ENCODE data around the gene GRID1. TPM values are rescaled to one million over a fixed set of nuclear protein-coding genes. Genes with fewer than 3 reads are reported as not detected.

GRID1 gene
- polyA plus RNA-seq, 4 donors, result 0.27 to 1.1 (median 0.40) TPM; not detected in 1

DNA sequence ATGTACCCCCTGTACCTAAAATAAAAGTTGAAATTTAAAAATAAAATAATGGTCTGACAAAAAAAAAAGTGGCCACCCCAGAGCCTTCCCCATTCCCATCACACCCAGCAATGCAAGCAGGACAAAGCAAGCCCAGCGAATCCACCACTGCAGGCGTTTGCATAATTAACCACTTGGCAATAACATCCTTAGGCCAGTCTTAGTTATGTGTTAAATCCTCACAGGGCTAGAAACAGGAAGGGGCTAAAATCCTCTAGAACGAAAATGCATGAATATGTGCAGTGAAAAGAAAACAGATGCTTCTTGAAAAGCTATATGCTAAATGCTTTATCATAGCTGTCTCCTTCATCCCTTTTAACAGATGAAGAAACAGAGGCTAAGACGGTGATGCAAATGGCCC lies 229.7 kb downstream of the GRID1 start:
- 82 to 83% (median 83%) methylated on average over 4 of the region's 4 CpGs for WGBS, 3 donors
- Histone ChIP-seq H3K9me3 (ENCODE audit: control insufficient read depth in 2 of 2, insufficient read depth in 1 of 2, low read depth in 1 of 2, low read length in 1 of 2) (no peaks in the 10 kb centered on the region), H3K4me3 (ENCODE audit: low read depth in 1 of 3, low read length in 3 of 3) (no peak overlapping the region), H3K4me1 (ENCODE audit: control insufficient read depth in 3 of 3, insufficient read depth in 2 of 3, low read depth in 1 of 3, low read length in 2 of 3) (no peaks in the 10 kb centered on the region), H3K27ac (ENCODE audit: low read depth in 1 of 3, low read length in 2 of 3) (no peak overlapping the region), H3K27me3 (ENCODE audit: control insufficient read depth in 3 of 3, insufficient read depth in 3 of 3, low read length in 3 of 3) (no peaks in the 10 kb centered on the region), H3K36me3 (ENCODE audit: control insufficient read depth in 3 of 3, insufficient read depth in 2 of 3, low read depth in 1 of 3, low read length in 3 of 3) (no peaks in the 10 kb centered on the region)
- no peak for FAIRE-seq
- DNase-seq, result no peak

DNA sequence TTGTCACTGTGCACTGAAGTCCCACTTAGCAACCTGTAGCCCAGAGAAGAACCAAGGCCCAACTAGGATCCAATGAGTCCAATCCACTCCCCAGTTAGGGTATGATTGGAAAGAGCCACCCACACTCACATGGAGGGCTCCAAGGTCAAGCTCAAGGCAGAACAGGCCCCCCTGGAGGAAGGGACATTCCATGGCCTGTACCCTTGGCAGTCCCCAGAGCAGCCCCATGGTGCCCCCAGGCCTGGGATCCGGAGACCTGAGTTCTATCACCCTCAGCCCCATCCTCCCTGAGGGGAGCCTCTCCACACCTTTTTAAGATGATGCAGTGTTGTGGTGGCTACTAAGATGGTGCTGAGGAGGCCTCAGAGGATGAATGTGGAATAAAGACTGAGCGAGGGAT lies 231.4 kb downstream of the GRID1 start:
- no peaks in the 10 kb centered on the region for H3K27me3 ChIP-seq (ENCODE audit: control insufficient read depth in 3 of 3, insufficient read depth in 3 of 3, low read length in 3 of 3)
- WGBS, 3 donors, result 89 to 95% (median 90%) methylated on average over 2 of the region's 2 CpGs
- H3K36me3 ChIP-seq (ENCODE audit: control insufficient read depth in 3 of 3, insufficient read depth in 2 of 3, low read depth in 1 of 3, low read length in 3 of 3), result no peaks in the 10 kb centered on the region
- H3K4me3 ChIP-seq (ENCODE audit: low read depth in 1 of 3, low read length in 3 of 3), result no peak overlapping the region
- peaks cover 0 to 6% of the 10 kb centered on the region in 2 donors for H3K9me3 ChIP-seq (ENCODE audit: control insufficient read depth in 2 of 2, insufficient read depth in 1 of 2, low read depth in 1 of 2, low read length in 1 of 2)
- DNase-seq (no peak), FAIRE-seq (no peak)
- no peak overlapping the region for H3K27ac ChIP-seq (ENCODE audit: low read depth in 1 of 3, low read length in 2 of 3)
- H3K4me1 ChIP-seq (ENCODE audit: control insufficient read depth in 3 of 3, insufficient read depth in 2 of 3, low read depth in 1 of 3, low read length in 2 of 3), result no peaks in the 10 kb centered on the region

DNA sequence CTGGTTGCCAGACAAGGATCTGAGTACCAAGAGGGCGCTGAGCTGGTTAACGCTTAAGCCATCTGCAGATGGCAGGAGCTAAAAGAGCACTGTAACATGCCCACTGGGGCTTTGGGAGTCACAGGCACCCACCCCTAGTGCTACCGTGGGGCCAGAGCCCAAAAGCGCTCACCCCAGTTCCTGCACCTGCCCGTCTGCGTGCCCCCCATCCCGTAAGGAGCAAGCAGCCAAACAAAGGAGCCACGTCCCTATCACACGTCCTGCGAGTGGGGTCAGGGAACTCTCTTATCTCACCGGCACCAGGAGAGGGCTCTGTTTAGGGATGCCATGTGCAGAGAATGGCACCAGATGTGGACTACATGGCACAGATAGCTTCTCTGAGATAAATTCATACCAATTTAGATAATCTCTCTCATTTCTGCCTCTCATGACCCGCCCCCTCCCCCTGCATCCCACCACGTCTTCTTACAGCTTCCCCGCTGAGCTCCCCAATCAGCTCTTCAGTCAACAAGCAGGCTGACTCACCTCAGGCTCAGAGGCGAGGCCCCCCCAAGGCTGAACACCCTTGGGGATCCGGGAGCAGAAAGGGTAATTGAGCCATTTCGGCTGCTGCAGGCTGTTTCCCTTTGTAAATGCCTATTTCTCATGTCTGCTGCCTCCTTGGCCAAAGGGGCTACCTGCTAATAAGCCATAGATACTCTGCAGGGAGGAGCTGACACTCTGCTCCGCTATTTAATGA lies 235.7 kb downstream of the GRID1 start:
- 86 to 90% (median 87%) methylated on average over 18 of the region's 18 CpGs for WGBS, 3 donors
- Histone ChIP-seq H3K4me1 (ENCODE audit: control insufficient read depth in 3 of 3, insufficient read depth in 2 of 3, low read depth in 1 of 3, low read length in 2 of 3) (no peaks in the 10 kb centered on the region), H3K27ac (ENCODE audit: low read depth in 1 of 3, low read length in 2 of 3) (no peak overlapping the region), H3K36me3 (ENCODE audit: control insufficient read depth in 3 of 3, insufficient read depth in 2 of 3, low read depth in 1 of 3, low read length in 3 of 3) (no peaks in the 10 kb centered on the region), H3K4me3 (ENCODE audit: low read depth in 1 of 3, low read length in 3 of 3) (no peak overlapping the region), H3K9me3 (ENCODE audit: control insufficient read depth in 2 of 2, insufficient read depth in 1 of 2, low read depth in 1 of 2, low read length in 1 of 2) (peaks cover 0 to 10% of the 10 kb centered on the region in 2 donors), H3K27me3 (ENCODE audit: control insufficient read depth in 3 of 3, insufficient read depth in 3 of 3, low read length in 3 of 3) (no peaks in the 10 kb centered on the region)
- DNase-seq, result no peak
- no peak for FAIRE-seq

DNA sequence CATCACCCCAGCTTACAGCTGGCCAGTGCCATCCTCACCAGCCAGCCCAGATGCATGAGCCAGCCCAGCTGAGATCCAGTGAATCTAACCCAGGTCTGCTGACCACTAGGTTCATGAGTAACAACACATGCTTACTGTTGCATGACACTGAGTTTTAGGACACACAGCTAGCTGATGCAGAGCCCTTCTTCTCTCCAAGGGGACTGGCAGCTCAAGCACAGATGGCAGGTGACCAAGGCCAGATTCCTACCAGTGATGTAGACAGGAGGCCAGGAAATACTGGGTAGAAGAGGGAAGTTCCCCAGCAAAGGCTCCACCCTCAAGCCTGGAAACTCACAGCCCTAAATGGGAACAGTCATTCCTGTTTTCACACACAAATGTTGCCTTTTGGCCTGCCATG lies 236.6 kb downstream of the GRID1 start:
- no peak overlapping the region for H3K4me3 ChIP-seq (ENCODE audit: low read depth in 1 of 3, low read length in 3 of 3)
- H3K9me3 ChIP-seq (ENCODE audit: control insufficient read depth in 2 of 2, insufficient read depth in 1 of 2, low read depth in 1 of 2, low read length in 1 of 2), result peaks cover 0 to 10% of the 10 kb centered on the region in 2 donors
- H3K4me1 ChIP-seq (ENCODE audit: control insufficient read depth in 3 of 3, insufficient read depth in 2 of 3, low read depth in 1 of 3, low read length in 2 of 3), result no peaks in the 10 kb centered on the region
- FAIRE-seq, result no peak
- H3K27me3 ChIP-seq (ENCODE audit: control insufficient read depth in 3 of 3, insufficient read depth in 3 of 3, low read length in 3 of 3), result no peaks in the 10 kb centered on the region
- no peak overlapping the region for H3K27ac ChIP-seq (ENCODE audit: low read depth in 1 of 3, low read length in 2 of 3)
- no peaks in the 10 kb centered on the region for H3K36me3 ChIP-seq (ENCODE audit: control insufficient read depth in 3 of 3, insufficient read depth in 2 of 3, low read depth in 1 of 3, low read length in 3 of 3)
- DNase-seq, result no peak

DNA sequence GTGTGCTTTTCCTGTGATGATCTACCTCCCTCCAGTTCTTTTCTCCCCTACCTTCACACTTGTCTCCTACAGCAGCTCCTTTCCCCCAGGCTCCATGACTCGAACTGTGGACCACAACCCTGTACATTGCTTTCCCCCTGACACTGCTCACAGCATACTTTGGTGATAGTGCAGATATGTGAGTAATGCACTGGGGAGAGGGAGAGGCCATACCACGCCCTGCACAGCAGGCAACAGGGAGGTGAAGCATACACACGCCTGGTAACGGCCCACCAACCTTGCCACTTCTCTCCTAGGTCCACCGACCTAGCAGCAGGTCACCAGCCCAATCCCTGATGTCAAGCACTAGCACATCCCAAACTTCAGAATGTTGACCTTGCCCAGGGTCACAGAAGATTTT lies 238.2 kb downstream of the GRID1 start:
- Histone ChIP-seq H3K27me3 (ENCODE audit: control insufficient read depth in 3 of 3, insufficient read depth in 3 of 3, low read length in 3 of 3) (no peaks in the 10 kb centered on the region), H3K27ac (ENCODE audit: low read depth in 1 of 3, low read length in 2 of 3) (no peak overlapping the region), H3K4me1 (ENCODE audit: control insufficient read depth in 3 of 3, insufficient read depth in 2 of 3, low read depth in 1 of 3, low read length in 2 of 3) (no peaks in the 10 kb centered on the region), H3K9me3 (ENCODE audit: control insufficient read depth in 2 of 2, insufficient read depth in 1 of 2, low read depth in 1 of 2, low read length in 1 of 2) (peaks cover 0 to 10% of the 10 kb centered on the region in 2 donors), H3K4me3 (ENCODE audit: low read depth in 1 of 3, low read length in 3 of 3) (no peak overlapping the region), H3K36me3 (ENCODE audit: control insufficient read depth in 3 of 3, insufficient read depth in 2 of 3, low read depth in 1 of 3, low read length in 3 of 3) (no peaks in the 10 kb centered on the region)
- DNase-seq, result no peak
- no peak for FAIRE-seq
- WGBS, 3 donors, result 40 to 65% (median 56%) methylated on average over 5 of the region's 5 CpGs

DNA sequence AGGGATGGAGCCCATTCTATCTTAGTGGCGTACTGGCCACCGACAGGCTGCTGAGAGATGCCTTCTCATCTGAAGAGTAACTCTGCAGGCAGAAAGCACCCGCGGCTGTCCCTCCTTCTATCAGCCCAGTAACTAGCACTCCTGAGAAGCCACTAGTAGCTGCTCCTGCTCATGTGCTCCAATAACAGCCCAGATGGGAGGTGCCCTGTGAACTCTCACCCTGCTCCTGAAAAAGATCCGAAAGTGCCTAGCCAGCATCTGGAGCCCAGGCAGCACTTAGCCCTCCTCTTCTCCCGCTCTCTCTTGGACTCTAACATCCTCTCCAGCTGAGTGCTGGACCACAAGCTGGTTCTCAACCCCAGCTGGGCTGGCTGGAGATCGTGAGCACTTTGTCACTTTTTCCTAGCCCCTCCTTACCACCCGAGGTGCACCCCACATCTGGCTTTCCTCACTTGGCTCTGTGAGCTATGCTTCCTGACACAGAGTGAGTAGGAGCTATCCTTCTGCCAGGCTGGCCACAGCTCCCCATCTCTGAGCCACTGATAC lies 239.2 kb downstream of the GRID1 start:
- Histone ChIP-seq H3K27ac (ENCODE audit: low read depth in 1 of 3, low read length in 2 of 3) (no peak overlapping the region), H3K36me3 (ENCODE audit: control insufficient read depth in 3 of 3, insufficient read depth in 2 of 3, low read depth in 1 of 3, low read length in 3 of 3) (no peaks in the 10 kb centered on the region), H3K4me1 (ENCODE audit: control insufficient read depth in 3 of 3, insufficient read depth in 2 of 3, low read depth in 1 of 3, low read length in 2 of 3) (no peaks in the 10 kb centered on the region), H3K27me3 (ENCODE audit: control insufficient read depth in 3 of 3, insufficient read depth in 3 of 3, low read length in 3 of 3) (no peaks in the 10 kb centered on the region), H3K4me3 (ENCODE audit: low read depth in 1 of 3, low read length in 3 of 3) (no peak overlapping the region), H3K9me3 (ENCODE audit: control insufficient read depth in 2 of 2, insufficient read depth in 1 of 2, low read depth in 1 of 2, low read length in 1 of 2) (peaks cover 0 to 10% of the 10 kb centered on the region in 2 donors)
- DNase-seq, result no peak
- WGBS, 3 donors, result 61 to 68% (median 64%) methylated on average over 7 to 8 of the region's 8 CpGs
- no peak for FAIRE-seq

DNA sequence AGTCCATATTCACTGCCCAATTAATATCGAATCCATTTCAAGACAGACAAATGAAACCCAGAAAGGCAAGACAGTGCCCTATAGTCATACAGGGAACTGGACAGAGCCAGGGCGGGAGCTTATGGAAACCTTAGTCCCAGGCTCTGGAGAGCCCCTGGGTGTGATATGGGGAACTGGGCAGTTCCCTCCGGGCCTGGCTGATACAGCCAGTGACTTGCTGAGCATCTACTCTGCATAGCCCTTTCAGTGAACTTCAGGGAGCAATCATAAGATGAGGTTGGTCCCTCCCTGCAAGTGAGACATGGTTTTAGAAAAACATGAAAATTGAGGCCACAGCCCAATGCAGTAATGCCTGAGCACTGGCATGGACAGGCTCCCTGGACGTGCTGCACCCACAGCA lies 241.9 kb downstream of the GRID1 start:
- no peak overlapping the region for H3K27ac ChIP-seq (ENCODE audit: low read depth in 1 of 3, low read length in 2 of 3)
- no peaks in the 10 kb centered on the region for H3K36me3 ChIP-seq (ENCODE audit: control insufficient read depth in 3 of 3, insufficient read depth in 2 of 3, low read depth in 1 of 3, low read length in 3 of 3)
- FAIRE-seq (no peak), DNase-seq (no peak)
- H3K4me1 ChIP-seq (ENCODE audit: control insufficient read depth in 3 of 3, insufficient read depth in 2 of 3, low read depth in 1 of 3, low read length in 2 of 3), result no peaks in the 10 kb centered on the region
- H3K27me3 ChIP-seq (ENCODE audit: control insufficient read depth in 3 of 3, insufficient read depth in 3 of 3, low read length in 3 of 3), result no peaks in the 10 kb centered on the region
- H3K4me3 ChIP-seq (ENCODE audit: low read depth in 1 of 3, low read length in 3 of 3), result no peak overlapping the region
- no peaks in the 10 kb centered on the region for H3K9me3 ChIP-seq (ENCODE audit: control insufficient read depth in 2 of 2, insufficient read depth in 1 of 2, low read depth in 1 of 2, low read length in 1 of 2)
- WGBS, 3 donors, result 63 to 88% (median 74%) methylated on average over 4 of the region's 4 CpGs

DNA sequence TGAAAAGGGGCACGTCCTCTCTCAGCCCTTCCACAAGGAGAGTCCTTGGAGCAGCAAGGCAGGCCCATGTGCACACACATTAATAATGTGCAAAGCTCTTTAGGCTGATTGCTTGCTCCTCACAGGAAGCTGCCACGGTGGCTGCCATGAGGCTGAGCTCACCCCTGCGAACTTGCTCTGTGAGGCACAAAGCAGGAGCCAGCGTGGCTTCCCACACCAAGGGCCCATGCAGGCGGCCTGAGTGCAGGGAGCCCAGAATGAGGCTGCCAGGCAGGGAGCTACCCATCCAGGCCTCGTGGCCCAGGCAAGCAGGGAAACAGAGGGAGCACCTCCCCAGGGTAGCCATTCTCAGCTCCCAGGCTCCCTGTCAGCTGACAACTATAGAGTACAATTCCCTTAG lies 242.9 kb downstream of the GRID1 start:
- Histone ChIP-seq H3K9me3 (ENCODE audit: control insufficient read depth in 2 of 2, insufficient read depth in 1 of 2, low read depth in 1 of 2, low read length in 1 of 2) (no peaks in the 10 kb centered on the region), H3K4me3 (ENCODE audit: low read depth in 1 of 3, low read length in 3 of 3) (no peak overlapping the region), H3K36me3 (ENCODE audit: control insufficient read depth in 3 of 3, insufficient read depth in 2 of 3, low read depth in 1 of 3, low read length in 3 of 3) (no peaks in the 10 kb centered on the region), H3K4me1 (ENCODE audit: control insufficient read depth in 3 of 3, insufficient read depth in 2 of 3, low read depth in 1 of 3, low read length in 2 of 3) (no peaks in the 10 kb centered on the region), H3K27me3 (ENCODE audit: control insufficient read depth in 3 of 3, insufficient read depth in 3 of 3, low read length in 3 of 3) (no peaks in the 10 kb centered on the region), H3K27ac (ENCODE audit: low read depth in 1 of 3, low read length in 2 of 3) (no peak overlapping the region)
- DNase-seq (no peak), FAIRE-seq (no peak)
- 49 to 65% (median 54%) methylated on average over 4 to 6 of the region's 6 CpGs for WGBS, 3 donors

DNA sequence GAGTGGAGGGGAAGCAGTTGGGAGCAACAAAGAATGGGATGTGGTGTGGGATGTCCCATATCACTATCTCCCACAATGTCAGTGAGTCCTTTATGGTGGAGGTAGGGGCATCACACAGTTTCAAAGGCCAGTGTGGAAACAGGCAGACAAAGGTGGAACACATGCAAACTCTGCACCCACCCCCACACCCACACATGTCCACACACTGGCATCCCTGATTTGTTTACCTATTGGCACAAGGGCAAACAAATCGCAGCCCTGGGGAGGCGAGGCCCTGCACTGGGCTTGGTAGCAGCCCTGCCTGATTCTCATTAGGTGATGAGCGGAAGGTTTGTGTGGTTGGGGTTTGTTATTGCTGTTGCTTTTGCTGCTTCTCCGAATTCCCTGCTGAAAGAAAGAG lies 243.3 kb downstream of the GRID1 start:
- Histone ChIP-seq H3K36me3 (ENCODE audit: control insufficient read depth in 3 of 3, insufficient read depth in 2 of 3, low read depth in 1 of 3, low read length in 3 of 3) (no peaks in the 10 kb centered on the region), H3K9me3 (ENCODE audit: control insufficient read depth in 2 of 2, insufficient read depth in 1 of 2, low read depth in 1 of 2, low read length in 1 of 2) (no peaks in the 10 kb centered on the region), H3K27me3 (ENCODE audit: control insufficient read depth in 3 of 3, insufficient read depth in 3 of 3, low read length in 3 of 3) (no peaks in the 10 kb centered on the region), H3K4me3 (ENCODE audit: low read depth in 1 of 3, low read length in 3 of 3) (no peak overlapping the region), H3K4me1 (ENCODE audit: control insufficient read depth in 3 of 3, insufficient read depth in 2 of 3, low read depth in 1 of 3, low read length in 2 of 3) (no peaks in the 10 kb centered on the region), H3K27ac (ENCODE audit: low read depth in 1 of 3, low read length in 2 of 3) (no peak overlapping the region)
- 64 to 80% (median 68%) methylated on average over 4 of the region's 4 CpGs for WGBS, 3 donors
- DNase-seq (no peak), FAIRE-seq (no peak)
